BE2C (cell line): ENCODE measurements around the gene MAP4K5.

Experiments
- DNase-seq: peaks from one replicate; pipeline ENCODE4 v3.0.0-alpha.2; 2020
- H3K27me3 ChIP-seq: fragments of 250-450 bp; sonication (Bioruptor Pico); 2 replicates; pipeline ENCODE4 v1.5.1; 2020; ENCODE audit warnings: mild to moderate bottlenecking
- H3K36me3 ChIP-seq: fragments of 250-450 bp; sonication (Bioruptor Pico); 2 replicates; pipeline ENCODE4 v1.5.1; 2020; ENCODE audit warnings: mild to moderate bottlenecking
- H3K4me1 ChIP-seq: fragments of 250-450 bp; sonication (Bioruptor Pico); 2 replicates; pipeline ENCODE4 v1.5.1; 2020
- H3K4me3 ChIP-seq: 2 replicates; pipeline ENCODE4 v1.5.1; 2011; ENCODE audit warnings: low read depth, low read length
- H3K9me3 ChIP-seq: fragments of 250-450 bp; sonication (Bioruptor Pico); 2 replicates; pipeline ENCODE4 v1.5.1; 2020
- TF ChIP-seq, protein P1 (sequence below): IDR thresholded peaks from 2 replicates; pipeline ENCODE4 v1.5.1; 2012; ENCODE audit warnings: mild to moderate bottlenecking, low read depth, low read length

The MAP4K5 gene

DNA sequence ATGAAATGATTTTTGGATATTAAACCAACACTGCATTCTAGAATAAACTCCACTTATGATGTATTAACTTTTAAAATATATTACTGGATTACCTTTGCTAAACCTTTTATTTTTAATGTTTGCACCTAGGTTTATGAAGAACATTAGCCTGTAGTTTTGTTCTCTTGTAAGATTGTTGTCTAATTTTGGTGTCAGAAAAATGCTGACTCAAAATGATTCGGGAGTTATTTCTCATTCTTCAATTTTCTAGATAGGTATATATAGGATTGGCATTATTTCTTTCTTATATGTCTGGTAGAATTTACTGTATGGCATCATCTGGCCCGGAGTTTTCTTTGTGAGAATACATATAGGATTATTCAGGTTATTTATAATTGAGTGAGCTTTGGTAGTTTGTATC, 54.6 kb downstream of the MAP4K5 start:
- Histone ChIP-seq H3K36me3 (peaks cover 21% of the 10 kb centered on the region), H3K4me1 (no peaks in the 10 kb centered on the region), H3K27me3 (no peaks in the 10 kb centered on the region), H3K9me3 (no peaks in the 10 kb centered on the region), H3K4me3 (no peak overlapping the region)
- DNase-seq: no peak
- TF ChIP-seq, protein P1, sequence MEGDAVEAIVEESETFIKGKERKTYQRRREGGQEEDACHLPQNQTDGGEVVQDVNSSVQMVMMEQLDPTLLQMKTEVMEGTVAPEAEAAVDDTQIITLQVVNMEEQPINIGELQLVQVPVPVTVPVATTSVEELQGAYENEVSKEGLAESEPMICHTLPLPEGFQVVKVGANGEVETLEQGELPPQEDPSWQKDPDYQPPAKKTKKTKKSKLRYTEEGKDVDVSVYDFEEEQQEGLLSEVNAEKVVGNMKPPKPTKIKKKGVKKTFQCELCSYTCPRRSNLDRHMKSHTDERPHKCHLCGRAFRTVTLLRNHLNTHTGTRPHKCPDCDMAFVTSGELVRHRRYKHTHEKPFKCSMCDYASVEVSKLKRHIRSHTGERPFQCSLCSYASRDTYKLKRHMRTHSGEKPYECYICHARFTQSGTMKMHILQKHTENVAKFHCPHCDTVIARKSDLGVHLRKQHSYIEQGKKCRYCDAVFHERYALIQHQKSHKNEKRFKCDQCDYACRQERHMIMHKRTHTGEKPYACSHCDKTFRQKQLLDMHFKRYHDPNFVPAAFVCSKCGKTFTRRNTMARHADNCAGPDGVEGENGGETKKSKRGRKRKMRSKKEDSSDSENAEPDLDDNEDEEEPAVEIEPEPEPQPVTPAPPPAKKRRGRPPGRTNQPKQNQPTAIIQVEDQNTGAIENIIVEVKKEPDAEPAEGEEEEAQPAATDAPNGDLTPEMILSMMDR: no peak

DNA sequence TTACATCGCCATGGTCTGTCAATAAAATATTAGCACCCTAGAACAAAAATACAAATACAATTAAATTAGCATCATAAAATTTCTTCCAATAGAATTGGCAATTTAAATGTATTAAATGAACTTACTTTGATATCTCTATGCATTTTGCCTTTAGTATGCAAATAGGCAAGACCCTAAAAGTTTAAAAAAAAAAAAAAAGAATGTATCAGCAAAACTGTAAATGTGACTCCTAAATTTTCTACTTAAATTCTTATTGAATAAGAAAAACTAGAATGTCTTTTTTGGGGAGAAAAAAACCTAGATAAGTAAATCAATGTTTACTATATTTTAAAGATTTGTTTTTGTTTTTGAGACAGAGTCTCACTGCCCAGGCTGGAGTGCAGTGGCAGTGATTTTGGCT, 56.2 kb downstream of the MAP4K5 start:
- Histone ChIP-seq H3K4me1 (no peaks in the 10 kb centered on the region), H3K4me3 (no peak overlapping the region), H3K9me3 (no peaks in the 10 kb centered on the region), H3K27me3 (no peaks in the 10 kb centered on the region), H3K36me3 (peaks cover 28% of the 10 kb centered on the region)
- no peak for DNase-seq
- TF ChIP-seq, protein P1: no peak

DNA sequence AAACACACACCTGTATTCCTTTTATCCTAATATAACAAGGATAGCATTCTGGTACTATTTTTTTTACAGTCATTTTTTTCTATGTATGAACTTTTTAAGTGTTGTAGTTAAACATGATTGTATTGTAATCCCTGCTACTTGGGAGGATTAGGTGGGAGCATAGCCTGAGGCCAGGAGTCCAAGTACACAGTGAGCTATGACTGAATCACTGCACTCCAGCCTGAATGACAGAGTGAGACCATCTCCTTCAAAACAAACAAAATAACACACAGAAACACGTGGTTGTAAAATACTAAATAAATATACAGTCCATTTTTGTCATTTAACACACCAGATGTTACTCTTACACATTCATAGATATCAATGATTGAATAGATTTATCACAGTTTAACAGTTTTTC, 56.9 kb downstream of the MAP4K5 start:
- DNase-seq: no peak
- Histone ChIP-seq H3K4me1 (no peaks in the 10 kb centered on the region), H3K36me3 (peaks cover 34% of the 10 kb centered on the region), H3K4me3 (no peak overlapping the region), H3K27me3 (no peaks in the 10 kb centered on the region), H3K9me3 (no peaks in the 10 kb centered on the region)
- TF ChIP-seq, protein P1: no peak

DNA sequence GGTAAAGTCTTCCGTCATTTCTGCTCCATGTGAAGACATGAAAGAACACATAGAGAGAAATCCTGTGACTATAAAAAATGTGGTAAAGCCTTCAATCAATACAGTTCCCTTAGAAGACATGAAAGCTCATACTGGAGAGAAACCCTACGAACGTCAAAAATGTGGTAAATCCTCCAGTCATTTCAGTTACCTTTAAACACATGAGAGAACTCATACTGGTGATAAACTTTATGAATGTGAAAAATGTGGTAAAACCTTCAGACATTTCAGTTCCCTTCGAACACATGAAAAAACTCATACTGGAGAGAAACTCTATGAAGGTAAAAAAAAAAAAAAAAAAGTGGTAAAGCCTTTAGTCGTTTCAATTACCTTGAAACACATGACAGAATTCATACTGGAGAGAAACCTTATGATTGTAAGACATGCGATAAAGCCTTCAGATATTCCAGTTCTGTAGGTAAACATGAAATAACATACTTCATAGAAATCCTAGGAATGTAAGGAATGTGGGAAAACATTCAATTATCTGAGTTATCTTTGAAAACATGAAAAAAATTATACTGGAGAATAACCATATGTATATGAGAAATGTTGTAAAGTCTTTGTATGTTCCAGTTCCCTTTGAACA, 60.4 kb downstream of the MAP4K5 start:
- Histone ChIP-seq H3K27me3 (no peaks in the 10 kb centered on the region), H3K4me1 (no peaks in the 10 kb centered on the region), H3K36me3 (peaks cover 58% of the 10 kb centered on the region), H3K9me3 (no peaks in the 10 kb centered on the region), H3K4me3 (no peak overlapping the region)
- TF ChIP-seq, protein P1: no peak
- DNase-seq: no peak

DNA sequence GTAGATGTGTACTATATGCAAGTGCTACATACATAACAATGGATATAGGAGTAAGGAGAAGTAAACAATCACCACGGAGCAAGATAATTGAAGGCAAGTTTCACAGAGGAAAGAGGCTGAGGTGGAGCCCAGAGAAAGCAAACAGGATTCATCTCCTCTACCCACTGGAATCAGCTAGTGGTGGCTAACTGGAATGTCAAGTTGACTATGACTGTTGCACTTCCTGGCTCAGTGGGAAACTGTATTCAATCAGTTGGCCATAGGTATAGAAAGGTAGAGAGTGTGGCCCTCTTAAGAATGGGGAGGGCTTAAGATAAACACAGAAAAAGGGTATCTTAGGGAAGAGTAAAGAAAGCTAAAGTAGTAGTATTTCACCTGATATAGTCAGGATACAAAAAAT, 62.4 kb downstream of the MAP4K5 start:
- H3K36me3 ChIP-seq: peaks cover 68% of the 10 kb centered on the region
- H3K4me1 ChIP-seq: no peaks in the 10 kb centered on the region
- DNase-seq: no peak
- no peak overlapping the region for H3K4me3 ChIP-seq
- TF ChIP-seq, protein P1: no peak
- H3K9me3 ChIP-seq: no peaks in the 10 kb centered on the region
- no peaks in the 10 kb centered on the region for H3K27me3 ChIP-seq

DNA sequence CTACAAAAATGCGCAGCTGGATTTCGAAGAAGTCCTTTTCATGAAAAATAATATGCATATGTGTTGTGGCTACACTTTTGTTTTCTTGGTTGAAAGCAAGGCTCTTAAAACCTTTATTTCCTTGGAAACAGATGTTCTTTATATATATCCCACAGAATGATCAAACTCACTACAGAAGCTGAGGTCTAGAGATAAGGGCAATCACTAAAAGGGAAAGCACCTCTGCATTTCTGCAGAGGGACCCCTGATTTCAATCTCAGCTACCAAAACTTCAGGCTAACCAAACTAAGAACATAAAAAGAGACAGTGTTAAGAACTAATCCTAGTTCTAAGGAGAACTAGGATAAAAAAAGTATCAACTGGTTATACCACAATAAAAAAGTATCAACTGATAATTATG, 70.3 kb downstream of the MAP4K5 start:
- DNase-seq: no peak
- no peaks in the 10 kb centered on the region for H3K27me3 ChIP-seq
- H3K4me3 ChIP-seq: no peak overlapping the region
- TF ChIP-seq, protein P1: no peak
- peaks cover 35% of the 10 kb centered on the region for H3K36me3 ChIP-seq
- H3K4me1 ChIP-seq: no peaks in the 10 kb centered on the region
- no peaks in the 10 kb centered on the region for H3K9me3 ChIP-seq
